ENCODE results near the gene GLI2. TPM values are rescaled to one million over a fixed set of nuclear protein-coding genes. Genes with fewer than 3 reads are reported as not detected.

Gene GLI2
- total and polyA plus RNA-seq, 5 donors from 2014 or later, result not detected

GRCh38 chr2:120767486-120768005, 31.9 kb downstream of the GLI2 start:
- ATAC-seq (ENCODE audit: low read depth in 2 of 2) (no peak), DNase-seq (no peak)
- Histone ChIP-seq H3K36me3 (ENCODE audit: control insufficient read depth, insufficient read depth, low read length) (no peaks in the 10 kb centered on the region), H3K27ac (ENCODE audit: insufficient read depth, low read length, poor library complexity, severe bottlenecking) (no peak overlapping the region), H3K27me3 (ENCODE audit: control insufficient read depth, insufficient read depth, low read length) (no peaks in the 10 kb centered on the region), H3K4me1 (ENCODE audit: control insufficient read depth, insufficient read depth, low read length, poor library complexity, severe bottlenecking) (no peaks in the 10 kb centered on the region), H3K9me3 (ENCODE audit: control insufficient read depth in 2 of 2, low read length in 2 of 2) (no peaks in the 10 kb centered on the region), H3K4me3 (ENCODE audit: low read depth, low read length) (no peak overlapping the region)
- no peak overlapping the region for H3K4me3 Mint-ChIP-seq
- H3K27ac Mint-ChIP-seq, result no peak overlapping the region
- H3K9me3 Mint-ChIP-seq, result peaks cover 0 to 2% (median 0%) of the 10 kb centered on the region in 7 donors
- H3K36me3 Mint-ChIP-seq, result no peaks in the 10 kb centered on the region
- no peaks in the 10 kb centered on the region for H3K4me1 Mint-ChIP-seq
- no peaks in the 10 kb centered on the region for H3K27me3 Mint-ChIP-seq

DNA sequence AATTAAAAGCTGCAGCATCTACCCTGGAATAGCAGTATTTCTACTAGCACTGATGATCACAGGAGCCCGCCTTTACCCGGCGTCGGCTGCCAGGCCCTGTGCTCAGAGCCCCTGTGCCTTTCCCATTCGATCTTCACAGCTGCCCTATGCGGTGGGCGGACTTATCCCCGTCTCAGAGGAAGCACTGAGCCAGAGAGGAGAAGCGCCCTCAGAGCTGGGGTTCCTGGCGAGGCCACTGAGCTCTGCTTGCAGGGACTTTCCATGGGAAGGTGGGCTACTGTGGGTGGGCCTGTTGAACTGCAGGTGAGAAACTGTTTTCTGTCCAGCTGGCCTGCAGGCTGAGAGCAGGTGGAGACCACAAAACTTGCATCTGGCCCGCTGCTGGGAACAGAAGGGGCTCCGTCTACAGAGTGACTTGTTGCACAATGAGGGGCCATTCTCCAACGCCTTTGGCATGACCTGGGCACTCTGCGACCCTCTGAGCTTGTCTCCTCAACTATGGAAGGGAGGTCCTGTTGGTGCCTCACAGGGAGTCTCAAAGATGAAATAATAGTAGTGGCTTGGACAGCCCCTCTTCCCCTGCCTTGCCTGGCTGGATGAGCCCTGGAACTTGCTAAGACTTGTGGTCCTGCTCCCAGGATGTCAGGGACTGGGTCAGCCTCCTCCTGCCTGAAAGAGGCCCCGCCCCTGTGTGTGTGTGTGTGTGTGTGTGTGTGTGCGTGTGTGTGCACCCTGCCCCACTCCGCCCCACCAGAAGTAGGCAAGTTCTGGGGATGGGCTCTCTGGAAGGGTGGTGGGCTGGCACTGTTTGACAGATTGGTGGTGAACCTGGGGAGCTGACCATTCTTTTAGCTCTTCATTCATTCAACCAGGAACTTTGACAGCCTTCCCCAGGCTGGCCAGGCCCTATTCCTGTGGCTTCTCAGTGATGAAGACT, 32.7 kb downstream of the GLI2 start:
- Histone ChIP-seq H3K27ac (ENCODE audit: insufficient read depth, low read length, poor library complexity, severe bottlenecking) (no peak overlapping the region), H3K36me3 (ENCODE audit: control insufficient read depth, insufficient read depth, low read length) (no peaks in the 10 kb centered on the region), H3K4me3 (ENCODE audit: low read depth, low read length) (no peak overlapping the region), H3K4me1 (ENCODE audit: control insufficient read depth, insufficient read depth, low read length, poor library complexity, severe bottlenecking) (no peaks in the 10 kb centered on the region), H3K27me3 (ENCODE audit: control insufficient read depth, insufficient read depth, low read length) (no peaks in the 10 kb centered on the region), H3K9me3 (ENCODE audit: control insufficient read depth in 2 of 2, low read length in 2 of 2) (no peaks in the 10 kb centered on the region)
- no peak for ATAC-seq (ENCODE audit: low read depth in 2 of 2)
- Mint-ChIP-seq H3K27me3 (no peaks in the 10 kb centered on the region), H3K4me1 (no peaks in the 10 kb centered on the region), H3K9me3 (peaks cover 0 to 2% (median 0%) of the 10 kb centered on the region in 7 donors), H3K4me3 (no peak overlapping the region), H3K27ac (no peak overlapping the region), H3K36me3 (no peaks in the 10 kb centered on the region)
- DNase-seq, result no peak

GRCh38 chr2:120769076-120769786, 33.6 kb downstream of the GLI2 start:
- Histone ChIP-seq H3K36me3 (ENCODE audit: control insufficient read depth, insufficient read depth, low read length) (no peaks in the 10 kb centered on the region), H3K4me1 (ENCODE audit: control insufficient read depth, insufficient read depth, low read length, poor library complexity, severe bottlenecking) (no peaks in the 10 kb centered on the region), H3K27ac (ENCODE audit: insufficient read depth, low read length, poor library complexity, severe bottlenecking) (no peak overlapping the region), H3K27me3 (ENCODE audit: control insufficient read depth, insufficient read depth, low read length) (no peaks in the 10 kb centered on the region), H3K4me3 (ENCODE audit: low read depth, low read length) (no peak overlapping the region), H3K9me3 (ENCODE audit: control insufficient read depth in 2 of 2, low read length in 2 of 2) (no peaks in the 10 kb centered on the region)
- DNase-seq (no peak), ATAC-seq (ENCODE audit: low read depth in 2 of 2) (no peak)
- H3K27ac Mint-ChIP-seq, result no peak overlapping the region
- peaks cover 0 to 2% (median 0%) of the 10 kb centered on the region in 7 donors for H3K9me3 Mint-ChIP-seq
- H3K4me1 Mint-ChIP-seq, result no peaks in the 10 kb centered on the region
- no peak overlapping the region for H3K4me3 Mint-ChIP-seq
- H3K36me3 Mint-ChIP-seq, result no peaks in the 10 kb centered on the region
- no peaks in the 10 kb centered on the region for H3K27me3 Mint-ChIP-seq

GRCh38 chr2:120769787-120770120, 34.1 kb downstream of the GLI2 start:
- no peaks in the 10 kb centered on the region for H3K9me3 ChIP-seq (ENCODE audit: control insufficient read depth in 2 of 2, low read length in 2 of 2)
- no peak overlapping the region for H3K27ac ChIP-seq (ENCODE audit: insufficient read depth, low read length, poor library complexity, severe bottlenecking)
- DNase-seq (no peak), ATAC-seq (ENCODE audit: low read depth in 2 of 2) (no peak)
- Mint-ChIP-seq H3K27me3 (no peaks in the 10 kb centered on the region), H3K4me1 (no peaks in the 10 kb centered on the region), H3K36me3 (no peaks in the 10 kb centered on the region), H3K27ac (no peak overlapping the region), H3K4me3 (no peak overlapping the region), H3K9me3 (peaks cover 0 to 2% (median 0%) of the 10 kb centered on the region in 7 donors)
- no peak overlapping the region for H3K4me3 ChIP-seq (ENCODE audit: low read depth, low read length)
- H3K4me1 ChIP-seq (ENCODE audit: control insufficient read depth, insufficient read depth, low read length, poor library complexity, severe bottlenecking), result no peaks in the 10 kb centered on the region
- H3K27me3 ChIP-seq (ENCODE audit: control insufficient read depth, insufficient read depth, low read length), result no peaks in the 10 kb centered on the region
- no peaks in the 10 kb centered on the region for H3K36me3 ChIP-seq (ENCODE audit: control insufficient read depth, insufficient read depth, low read length)

GRCh38 chr2:120770176-120770575, 34.5 kb downstream of the GLI2 start:
- peaks cover 0 to 2% (median 0%) of the 10 kb centered on the region in 7 donors for H3K9me3 Mint-ChIP-seq
- DNase-seq (no peak), ATAC-seq (ENCODE audit: low read depth in 2 of 2) (no peak)
- H3K9me3 ChIP-seq (ENCODE audit: control insufficient read depth in 2 of 2, low read length in 2 of 2), result no peaks in the 10 kb centered on the region
- no peak overlapping the region for H3K27ac Mint-ChIP-seq
- no peaks in the 10 kb centered on the region for H3K36me3 Mint-ChIP-seq
- no peak overlapping the region for H3K4me3 Mint-ChIP-seq
- no peaks in the 10 kb centered on the region for H3K27me3 Mint-ChIP-seq
- no peaks in the 10 kb centered on the region for H3K27me3 ChIP-seq (ENCODE audit: control insufficient read depth, insufficient read depth, low read length)
- no peak overlapping the region for H3K27ac ChIP-seq (ENCODE audit: insufficient read depth, low read length, poor library complexity, severe bottlenecking)
- no peaks in the 10 kb centered on the region for H3K4me1 ChIP-seq (ENCODE audit: control insufficient read depth, insufficient read depth, low read length, poor library complexity, severe bottlenecking)
- no peaks in the 10 kb centered on the region for H3K4me1 Mint-ChIP-seq
- H3K4me3 ChIP-seq (ENCODE audit: low read depth, low read length), result no peak overlapping the region
- no peaks in the 10 kb centered on the region for H3K36me3 ChIP-seq (ENCODE audit: control insufficient read depth, insufficient read depth, low read length)

GRCh38 chr2:120770641-120771040, 35.0 kb downstream of the GLI2 start:
- Mint-ChIP-seq H3K27me3 (no peaks in the 10 kb centered on the region), H3K36me3 (no peaks in the 10 kb centered on the region), H3K4me1 (no peaks in the 10 kb centered on the region), H3K9me3 (peaks cover 0 to 2% (median 0%) of the 10 kb centered on the region in 7 donors), H3K27ac (no peak overlapping the region), H3K4me3 (no peak overlapping the region)
- H3K36me3 ChIP-seq (ENCODE audit: control insufficient read depth, insufficient read depth, low read length), result no peaks in the 10 kb centered on the region
- no peaks in the 10 kb centered on the region for H3K27me3 ChIP-seq (ENCODE audit: control insufficient read depth, insufficient read depth, low read length)
- no peak overlapping the region for H3K27ac ChIP-seq (ENCODE audit: insufficient read depth, low read length, poor library complexity, severe bottlenecking)
- H3K4me3 ChIP-seq (ENCODE audit: low read depth, low read length), result no peak overlapping the region
- no peaks in the 10 kb centered on the region for H3K4me1 ChIP-seq (ENCODE audit: control insufficient read depth, insufficient read depth, low read length, poor library complexity, severe bottlenecking)
- ATAC-seq (ENCODE audit: low read depth in 2 of 2) (no peak), DNase-seq (no peak)
- H3K9me3 ChIP-seq (ENCODE audit: control insufficient read depth in 2 of 2, low read length in 2 of 2), result no peaks in the 10 kb centered on the region

DNA sequence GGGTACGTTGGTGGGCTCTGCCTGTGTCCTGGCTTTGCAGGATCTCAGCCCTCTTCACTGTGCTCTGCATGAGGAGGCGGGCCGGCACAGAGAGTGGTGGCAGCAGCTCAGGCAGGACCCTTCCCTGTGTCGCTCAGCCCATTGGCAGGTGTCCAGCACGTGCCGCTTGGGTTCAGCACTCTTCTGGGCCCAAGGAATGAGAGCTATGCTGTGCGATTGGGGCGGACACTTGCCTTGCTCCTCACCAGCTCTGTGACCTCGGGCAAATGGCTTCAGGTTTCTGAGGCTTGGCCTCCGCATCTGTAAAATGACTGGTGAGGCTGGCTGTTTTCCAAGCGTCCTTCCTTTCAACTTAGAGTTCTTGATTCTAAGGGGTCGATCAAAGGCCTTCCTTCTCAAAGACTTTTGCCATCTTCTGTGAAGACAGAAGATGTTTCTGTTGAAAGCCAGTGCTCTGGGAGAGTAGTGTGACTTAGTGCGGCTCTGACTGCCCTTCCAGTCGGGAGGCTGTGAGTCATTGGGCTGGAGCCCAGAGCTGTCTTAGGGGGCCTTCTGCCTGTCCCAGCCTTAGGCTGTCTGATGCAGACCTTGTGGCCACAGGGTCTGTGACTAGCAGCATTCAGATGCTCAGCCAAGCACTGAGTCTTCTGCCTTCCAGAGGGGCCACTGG, 35.6 kb downstream of the GLI2 start:
- Mint-ChIP-seq H3K36me3 (no peaks in the 10 kb centered on the region), H3K9me3 (peaks cover 0 to 2% (median 0%) of the 10 kb centered on the region in 7 donors), H3K4me3 (no peak overlapping the region), H3K27me3 (no peaks in the 10 kb centered on the region), H3K27ac (no peak overlapping the region), H3K4me1 (no peaks in the 10 kb centered on the region)
- no peaks in the 10 kb centered on the region for H3K36me3 ChIP-seq (ENCODE audit: control insufficient read depth, insufficient read depth, low read length)
- H3K4me3 ChIP-seq (ENCODE audit: low read depth, low read length), result no peak overlapping the region
- H3K9me3 ChIP-seq (ENCODE audit: control insufficient read depth in 2 of 2, low read length in 2 of 2), result no peaks in the 10 kb centered on the region
- H3K27ac ChIP-seq (ENCODE audit: insufficient read depth, low read length, poor library complexity, severe bottlenecking), result no peak overlapping the region
- no peak for ATAC-seq (ENCODE audit: low read depth in 2 of 2)
- no peaks in the 10 kb centered on the region for H3K27me3 ChIP-seq (ENCODE audit: control insufficient read depth, insufficient read depth, low read length)
- DNase-seq, result no peak
- no peaks in the 10 kb centered on the region for H3K4me1 ChIP-seq (ENCODE audit: control insufficient read depth, insufficient read depth, low read length, poor library complexity, severe bottlenecking)
